NB4 (cell line): ENCODE measurements around the gene SIGLEC5.
A peak's percentile ranks its signal among the peaks of the same experiment; 100 is the strongest.
"Not testable (repeated sequence)": the region's sequence is repeated elsewhere in the genome, so short reads cannot be mapped to it uniquely, and the experiment has no call there.

Source experiments
- DNase-seq: peaks from one replicate; pipeline ENCODE4 v3.0.0; 2010; ENCODE audit warnings: low read depth
- H3K4me3 ChIP-seq: one replicate; pipeline ENCODE4 v1.5.1; 2011; ENCODE audit warnings: mild to moderate bottlenecking, low read depth, low read length, moderate library complexity
- MAX ChIP-seq: IDR thresholded peaks from 2 replicates; pipeline ENCODE4 v1.6.1; 2011; ENCODE audit warnings: low read depth, low read length
- MYC ChIP-seq: IDR thresholded peaks from 2 replicates; pipeline ENCODE4 v1.6.1; 2011; ENCODE audit warnings: low read depth, low read length
- POLR2A ChIP-seq: IDR thresholded peaks from 2 replicates; pipeline ENCODE4 v1.6.1; 2011; ENCODE audit warnings: mild to moderate bottlenecking; ENCODE audit not compliant: insufficient read length; ENCODE audit errors: extremely low read depth
- TF ChIP-seq, protein P1 (sequence below): IDR thresholded peaks from one replicate; pipeline ENCODE4 v1.5.1; 2012; ENCODE audit warnings: low read depth, low read length

The SIGLEC5 gene

GRCh38 chr19:51647318-51647717 lies 17.1 kb upstream of the SIGLEC5 start:
- H3K4me3 ChIP-seq, result no peak overlapping the region
- TF ChIP-seq MYC (no peak), POLR2A (no peak), MAX (no peak)
- TF ChIP-seq, protein P1, sequence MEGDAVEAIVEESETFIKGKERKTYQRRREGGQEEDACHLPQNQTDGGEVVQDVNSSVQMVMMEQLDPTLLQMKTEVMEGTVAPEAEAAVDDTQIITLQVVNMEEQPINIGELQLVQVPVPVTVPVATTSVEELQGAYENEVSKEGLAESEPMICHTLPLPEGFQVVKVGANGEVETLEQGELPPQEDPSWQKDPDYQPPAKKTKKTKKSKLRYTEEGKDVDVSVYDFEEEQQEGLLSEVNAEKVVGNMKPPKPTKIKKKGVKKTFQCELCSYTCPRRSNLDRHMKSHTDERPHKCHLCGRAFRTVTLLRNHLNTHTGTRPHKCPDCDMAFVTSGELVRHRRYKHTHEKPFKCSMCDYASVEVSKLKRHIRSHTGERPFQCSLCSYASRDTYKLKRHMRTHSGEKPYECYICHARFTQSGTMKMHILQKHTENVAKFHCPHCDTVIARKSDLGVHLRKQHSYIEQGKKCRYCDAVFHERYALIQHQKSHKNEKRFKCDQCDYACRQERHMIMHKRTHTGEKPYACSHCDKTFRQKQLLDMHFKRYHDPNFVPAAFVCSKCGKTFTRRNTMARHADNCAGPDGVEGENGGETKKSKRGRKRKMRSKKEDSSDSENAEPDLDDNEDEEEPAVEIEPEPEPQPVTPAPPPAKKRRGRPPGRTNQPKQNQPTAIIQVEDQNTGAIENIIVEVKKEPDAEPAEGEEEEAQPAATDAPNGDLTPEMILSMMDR, result no peak
- no peak for DNase-seq

DNA sequence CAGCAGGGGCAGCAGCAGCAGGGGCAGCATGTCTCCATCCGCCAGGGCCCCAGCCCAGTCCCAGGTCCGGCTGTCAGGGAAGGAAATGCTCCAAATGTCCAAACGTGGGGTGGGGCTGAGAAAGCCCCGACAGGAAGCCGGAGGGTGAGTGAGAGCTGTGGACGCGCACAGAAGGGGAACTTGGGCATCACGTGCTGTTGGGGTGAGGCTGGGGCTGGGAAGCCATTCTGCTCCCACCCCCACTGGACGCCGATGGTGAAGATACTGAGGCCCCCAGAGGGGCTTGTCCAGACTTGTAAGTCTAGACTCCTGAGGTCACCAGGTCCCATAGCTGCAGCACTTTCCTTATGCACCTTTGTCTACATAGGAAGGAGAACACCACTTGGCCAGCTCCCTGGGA lies 16.5 kb upstream of the SIGLEC5 start, which contains the start of gene SIGLEC14:
Gene SIGLEC14, minus strand, starts transcription at position 96 of the 400 bp plus-strand sequence. Its CDS starts 66 bp downstream, at position 30.
- not testable (repeated sequence) for H3K4me3 ChIP-seq

GRCh38 chr19:51644636-51645271 lies 14.6 kb upstream of the SIGLEC5 start:
- DNase-seq, result peak; percentile 50
- no peak overlapping the region for H3K4me3 ChIP-seq
- TF ChIP-seq, protein P1, result no peak
- no peak for TF ChIP-seq POLR2A

More for the DNA sequence above, 16.5 kb upstream of the SIGLEC5 start, which contains the start of gene SIGLEC14:
- peak; percentile 49 for DNase-seq

GRCh38 chr19:51641648-51642047 lies 11.4 kb upstream of the SIGLEC5 start:
- TF ChIP-seq MAX (no peak), POLR2A (no peak), MYC (no peak)
- TF ChIP-seq, protein P1, result no peak
- H3K4me3 ChIP-seq, result no peak overlapping the region
- no peak for DNase-seq

DNA sequence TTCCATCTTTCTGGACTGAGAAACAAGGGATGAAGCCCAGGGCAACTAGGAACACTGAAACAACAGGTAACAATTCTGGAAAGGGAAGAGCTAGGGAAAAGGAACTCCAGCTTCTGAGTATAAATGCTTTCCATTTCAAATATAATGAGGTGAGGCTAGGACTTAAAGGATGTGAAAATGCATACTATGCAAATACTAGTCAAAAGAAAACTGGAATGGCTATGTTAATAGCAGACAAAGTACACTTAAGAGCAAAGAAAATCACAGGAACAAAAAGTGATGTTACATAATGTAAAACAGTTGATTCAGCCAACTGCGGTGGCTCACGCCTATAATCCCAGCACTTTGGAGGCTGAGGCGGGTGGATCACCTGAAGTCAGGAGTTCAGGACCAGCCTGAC lies 10.2 kb upstream of the SIGLEC5 start:
- H3K4me3 ChIP-seq, result no peak overlapping the region
- DNase-seq, result no peak
- TF ChIP-seq MAX (no peak), MYC (no peak), POLR2A (no peak)
- TF ChIP-seq, protein P1, result no peak

DNA sequence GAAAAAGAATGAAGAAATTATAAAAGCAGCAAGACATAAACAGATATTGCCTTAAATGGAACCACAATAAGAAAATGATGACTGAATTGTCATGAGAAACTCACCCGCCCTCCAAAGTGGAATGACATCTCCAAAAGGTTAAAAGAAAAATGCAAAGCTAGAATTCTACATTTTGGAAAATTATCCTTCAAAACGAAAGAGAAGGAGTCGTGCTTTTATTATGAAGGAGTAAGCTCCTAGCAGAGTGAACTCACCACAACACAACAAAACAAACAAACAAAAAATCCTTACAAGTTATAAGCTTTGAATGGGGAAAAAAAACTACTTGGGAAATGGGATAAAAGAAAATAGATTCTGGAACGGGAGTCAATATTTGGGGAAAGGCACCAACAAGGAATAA lies 9.7 kb upstream of the SIGLEC5 start:
- DNase-seq, result no peak
- TF ChIP-seq, protein P1, result no peak
- TF ChIP-seq POLR2A (no peak), MYC (no peak), MAX (no peak)

More for the DNA sequence above, 9.7 kb upstream of the SIGLEC5 start:
- H3K4me3 ChIP-seq, result no peak overlapping the region
